Osteocyte (in vitro differentiated cells): Measurements from ENCODE around the gene IFT122. TPM values are rescaled to one million over a fixed set of nuclear protein-coding genes. Genes with fewer than 3 reads are reported as not detected.

ENCODE experiments used
- DNase-seq: peaks from one replicate; pipeline ENCODE4 v3.0.0; 2021; ENCODE audit warnings: mixed read lengths; ENCODE audit not compliant: unreplicated experiment; ENCODE audit errors: extremely low spot score
- H3K27ac Mint-ChIP-seq: one replicate; pipeline ENCODE4 v1.8.0; 2021; ENCODE audit warnings: mild to moderate bottlenecking, mixed read lengths; ENCODE audit not compliant: unreplicated experiment
- H3K27me3 Mint-ChIP-seq: one replicate; pipeline ENCODE4 v1.8.0; 2021; ENCODE audit warnings: mixed read lengths; ENCODE audit not compliant: unreplicated experiment
- H3K36me3 Mint-ChIP-seq: one replicate; pipeline ENCODE4 v1.8.0; 2021; ENCODE audit warnings: mixed read lengths; ENCODE audit not compliant: unreplicated experiment
- H3K4me1 Mint-ChIP-seq: one replicate; pipeline ENCODE4 v1.8.0; 2021; ENCODE audit warnings: mixed read lengths; ENCODE audit not compliant: unreplicated experiment
- H3K4me3 Mint-ChIP-seq: one replicate; pipeline ENCODE4 v1.8.0; 2021; ENCODE audit warnings: mild to moderate bottlenecking, moderate library complexity, mixed read lengths; ENCODE audit not compliant: unreplicated experiment
- H3K9me3 Mint-ChIP-seq: one replicate; pipeline ENCODE4 v1.8.0; 2021; ENCODE audit warnings: mixed read lengths; ENCODE audit not compliant: unreplicated experiment
- CTCF ChIP-seq: fragments of 200-600 bp; sonication (generic); IDR thresholded peaks from 2 replicates; pipeline ENCODE4 v1.5.0; 2021; ENCODE audit warnings: antibody characterized with exemption, mild to moderate bottlenecking, moderate library complexity
- total RNA-seq: library from RNA; stranded (reverse); gene quantifications from 2 replicates; pipeline ENCODE4 v1.2.1, GENCODE V29; 2021

IFT122 gene
- total RNA-seq, 1 donor from 2014 or later: 25.9 TPM

DNA sequence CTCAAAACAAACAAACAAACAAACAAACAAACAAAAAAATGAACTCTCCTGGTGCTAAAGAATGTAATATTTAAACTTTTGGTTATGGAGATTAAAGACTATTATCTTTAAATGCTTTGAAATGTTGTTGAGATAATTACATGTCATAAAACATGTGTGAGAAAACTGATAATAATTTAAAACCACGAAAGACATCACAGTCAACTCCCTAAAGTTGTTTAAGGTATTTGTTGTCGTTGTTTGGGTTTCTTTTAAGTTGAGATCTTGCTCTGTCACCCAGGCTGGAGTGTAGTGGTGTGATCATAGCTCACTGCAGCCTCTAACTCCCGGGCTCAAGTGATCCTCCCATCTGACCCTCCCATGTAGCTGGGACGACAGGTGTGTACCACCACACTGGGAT, 23.6 kb upstream of the IFT122 start:
- DNase-seq: no peak
- H3K27me3 Mint-ChIP-seq: peaks cover 3% of the 10 kb centered on the region
- peaks cover 4% of the 10 kb centered on the region for H3K4me1 Mint-ChIP-seq
- no peak overlapping the region for H3K4me3 Mint-ChIP-seq
- H3K27ac Mint-ChIP-seq: no peak overlapping the region
- no peaks in the 10 kb centered on the region for H3K36me3 Mint-ChIP-seq
- TF ChIP-seq CTCF: no peak
- H3K9me3 Mint-ChIP-seq: no peaks in the 10 kb centered on the region

DNA sequence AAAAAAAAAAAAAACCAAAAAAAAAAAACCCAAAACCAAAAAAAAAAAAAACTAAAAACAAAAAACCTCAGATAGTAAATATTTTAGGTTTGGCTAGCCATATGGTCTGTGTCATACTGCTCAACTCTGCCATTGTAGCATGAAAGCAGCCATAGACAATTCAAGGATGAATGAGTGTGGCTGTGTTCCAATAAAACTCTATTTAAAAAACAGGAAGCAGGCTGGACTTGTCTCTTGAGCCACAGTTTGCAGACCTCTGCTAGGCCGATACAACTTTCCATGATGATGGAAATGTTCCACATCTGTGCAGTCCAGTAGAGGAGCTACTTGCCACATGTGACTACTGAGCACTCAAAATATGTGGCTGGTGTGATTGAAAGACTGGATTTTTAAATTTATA, 22.7 kb upstream of the IFT122 start:
- no peak overlapping the region for H3K4me3 Mint-ChIP-seq
- no peak for TF ChIP-seq CTCF
- H3K9me3 Mint-ChIP-seq: no peaks in the 10 kb centered on the region
- no peaks in the 10 kb centered on the region for H3K36me3 Mint-ChIP-seq
- H3K27me3 Mint-ChIP-seq: peaks cover 3% of the 10 kb centered on the region
- H3K27ac Mint-ChIP-seq: no peak overlapping the region
- H3K4me1 Mint-ChIP-seq: peaks cover 4% of the 10 kb centered on the region
- no peak for DNase-seq

DNA sequence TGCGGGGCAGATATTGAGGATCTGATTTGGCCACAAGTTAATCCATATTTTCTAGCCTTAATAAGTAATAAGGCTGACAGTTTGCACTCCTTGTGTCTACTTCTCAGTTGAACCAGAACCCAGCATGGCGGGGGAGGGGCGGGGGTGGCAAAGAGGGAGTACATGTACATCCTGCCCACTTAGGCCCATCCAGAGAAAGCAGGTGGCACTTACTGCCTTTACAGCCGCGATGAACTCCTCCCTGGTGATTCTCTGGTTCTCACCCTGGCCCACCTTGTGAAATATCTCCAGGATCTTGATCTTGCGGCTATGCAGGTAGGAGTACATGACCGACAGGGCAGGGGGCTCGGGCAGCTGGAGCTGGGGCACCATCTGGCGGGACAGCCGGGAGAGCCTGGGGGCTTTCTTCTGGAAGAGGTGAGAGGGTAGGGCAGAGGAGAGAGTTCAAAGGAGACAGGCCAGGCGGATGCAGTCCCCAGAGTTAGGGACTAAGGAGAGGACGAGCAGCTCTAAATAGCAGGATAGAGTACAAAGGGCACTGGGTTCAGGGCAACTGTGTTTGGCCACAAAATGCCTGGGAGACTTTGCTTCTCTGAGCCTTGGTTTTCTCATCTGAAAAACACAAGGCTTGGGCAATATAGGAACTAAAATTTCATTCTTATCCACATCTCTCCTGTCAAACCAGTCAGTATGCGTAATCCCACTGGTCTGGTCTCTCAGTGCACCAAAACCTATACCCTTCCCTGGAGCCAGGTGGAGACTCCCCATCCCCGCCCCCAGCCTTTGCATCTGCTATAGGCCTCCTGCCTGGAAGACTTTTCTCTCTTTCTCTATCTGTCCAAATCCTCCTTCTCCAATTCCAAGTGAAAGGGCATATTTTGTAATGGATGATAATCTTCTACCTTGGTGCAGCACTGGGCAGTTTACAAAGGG, 21.7 kb upstream of the IFT122 start:
- Mint-ChIP-seq H3K27me3 (peaks cover 3% of the 10 kb centered on the region), H3K27ac (no peak overlapping the region), H3K36me3 (no peaks in the 10 kb centered on the region), H3K4me1 (peaks cover 3% of the 10 kb centered on the region), H3K9me3 (no peaks in the 10 kb centered on the region), H3K4me3 (no peak overlapping the region)
- DNase-seq: no peak
- no peak for TF ChIP-seq CTCF

DNA sequence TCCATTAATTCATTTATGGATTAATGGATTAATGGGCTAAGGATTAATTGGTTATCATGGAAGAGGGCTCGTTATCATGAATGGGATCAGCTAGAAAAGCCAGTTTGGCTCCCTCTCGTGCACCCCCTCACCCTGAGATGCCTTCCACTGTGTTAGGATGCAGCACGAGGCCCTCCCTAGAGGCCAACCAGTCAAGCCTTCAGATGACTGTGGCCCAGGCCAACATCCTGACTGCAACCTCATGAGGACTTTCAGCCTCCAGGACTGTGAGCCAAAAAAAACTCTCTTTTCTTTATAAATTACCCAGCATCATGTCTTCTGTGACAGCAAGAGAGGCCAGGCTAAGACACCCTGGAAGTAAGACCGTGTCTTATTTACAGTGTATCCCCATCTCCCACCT, 20.5 kb upstream of the IFT122 start:
- TF ChIP-seq CTCF: no peak
- Mint-ChIP-seq H3K27ac (no peak overlapping the region), H3K4me1 (no peaks in the 10 kb centered on the region), H3K4me3 (no peak overlapping the region), H3K9me3 (no peaks in the 10 kb centered on the region), H3K27me3 (peaks cover 6% of the 10 kb centered on the region), H3K36me3 (no peaks in the 10 kb centered on the region)
- no peak for DNase-seq

DNA sequence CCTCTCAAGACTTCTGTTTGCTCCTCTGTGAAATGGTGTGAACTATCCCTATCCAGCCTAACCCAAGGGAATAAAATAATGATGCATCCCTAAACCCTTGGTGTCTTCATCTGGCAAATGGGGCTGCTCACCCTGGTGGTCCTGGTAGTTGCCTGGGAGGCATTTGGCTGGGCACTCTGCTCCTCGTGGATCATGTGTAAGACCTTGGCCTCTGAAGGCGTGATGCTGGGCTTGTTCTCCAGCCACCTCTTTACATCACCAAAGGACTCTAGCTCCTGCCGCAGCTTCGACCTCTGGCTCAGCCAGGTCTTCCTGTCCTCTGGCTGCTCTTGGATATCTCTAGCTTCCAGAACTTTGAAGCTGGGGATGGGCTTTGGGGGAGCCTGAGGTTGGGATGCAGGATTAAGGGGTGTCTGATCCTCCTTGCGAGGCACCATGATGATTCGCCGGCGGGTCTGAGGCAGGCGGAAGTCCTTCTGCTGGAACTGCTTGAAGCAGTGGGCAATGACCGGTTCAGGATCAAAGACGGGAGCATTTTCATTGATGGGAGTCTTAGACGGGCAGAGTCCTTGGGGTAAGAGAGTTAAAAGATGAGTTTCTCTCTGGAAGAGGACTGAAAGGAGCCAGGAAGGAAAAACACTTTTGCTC, 18.7 kb upstream of the IFT122 start:
- H3K9me3 Mint-ChIP-seq: no peaks in the 10 kb centered on the region
- no peaks in the 10 kb centered on the region for H3K4me1 Mint-ChIP-seq
- no peak overlapping the region for H3K4me3 Mint-ChIP-seq
- H3K36me3 Mint-ChIP-seq: no peaks in the 10 kb centered on the region
- peaks cover 8% of the 10 kb centered on the region for H3K27me3 Mint-ChIP-seq
- DNase-seq: no peak
- TF ChIP-seq CTCF: no peak
- no peak overlapping the region for H3K27ac Mint-ChIP-seq
